Panc1 (cell line): ENCODE data around the gene SENP5.

Experiments
- POLR2AphosphoS5 ChIP-seq: IDR thresholded peaks from 2 replicates; pipeline ENCODE4 v1.6.1; 2012; ENCODE audit warnings: mild to moderate bottlenecking, low read depth, low read length, moderate library complexity
- TF ChIP-seq, protein P1 (sequence below): fragments of 450-650 bp; IDR thresholded peaks from 2 replicates; pipeline ENCODE4 v1.5.1; 2017; ENCODE audit warnings: mild to moderate bottlenecking
- TF ChIP-seq, protein P2 (sequence below), 2 experiments: IDR thresholded peaks; 2 replicates each; pipeline ENCODE4 v1.6.1; 2011 to 2012; ENCODE audit warnings: low read depth in 2 of 2, control low read depth in 1 of 2, low read length in 1 of 2, mild to moderate bottlenecking in 1 of 2, moderate library complexity in 1 of 2; ENCODE audit not compliant: insufficient read depth in 1 of 2

DNA sequence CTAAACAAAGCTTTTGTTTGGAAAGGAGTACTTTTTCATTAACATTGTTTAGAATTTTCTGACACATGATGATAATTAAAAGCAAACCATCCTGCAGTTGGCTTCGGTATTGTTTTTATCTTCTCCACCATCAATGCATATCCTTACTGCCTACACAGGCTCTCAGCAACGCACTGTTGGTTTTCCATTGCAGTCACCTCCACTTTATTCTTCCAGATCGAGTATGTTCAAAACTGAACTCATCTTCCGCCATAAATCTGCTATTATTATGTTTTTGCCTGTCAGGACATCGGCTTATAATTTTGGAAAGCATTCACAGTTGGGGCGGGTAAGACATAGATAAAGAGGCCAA lies 589 bp upstream of the SENP5 start:
- TF ChIP-seq, protein P1, sequence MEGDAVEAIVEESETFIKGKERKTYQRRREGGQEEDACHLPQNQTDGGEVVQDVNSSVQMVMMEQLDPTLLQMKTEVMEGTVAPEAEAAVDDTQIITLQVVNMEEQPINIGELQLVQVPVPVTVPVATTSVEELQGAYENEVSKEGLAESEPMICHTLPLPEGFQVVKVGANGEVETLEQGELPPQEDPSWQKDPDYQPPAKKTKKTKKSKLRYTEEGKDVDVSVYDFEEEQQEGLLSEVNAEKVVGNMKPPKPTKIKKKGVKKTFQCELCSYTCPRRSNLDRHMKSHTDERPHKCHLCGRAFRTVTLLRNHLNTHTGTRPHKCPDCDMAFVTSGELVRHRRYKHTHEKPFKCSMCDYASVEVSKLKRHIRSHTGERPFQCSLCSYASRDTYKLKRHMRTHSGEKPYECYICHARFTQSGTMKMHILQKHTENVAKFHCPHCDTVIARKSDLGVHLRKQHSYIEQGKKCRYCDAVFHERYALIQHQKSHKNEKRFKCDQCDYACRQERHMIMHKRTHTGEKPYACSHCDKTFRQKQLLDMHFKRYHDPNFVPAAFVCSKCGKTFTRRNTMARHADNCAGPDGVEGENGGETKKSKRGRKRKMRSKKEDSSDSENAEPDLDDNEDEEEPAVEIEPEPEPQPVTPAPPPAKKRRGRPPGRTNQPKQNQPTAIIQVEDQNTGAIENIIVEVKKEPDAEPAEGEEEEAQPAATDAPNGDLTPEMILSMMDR: no peak
- no peak for TF ChIP-seq POLR2AphosphoS5
- TF ChIP-seq, protein P2, sequence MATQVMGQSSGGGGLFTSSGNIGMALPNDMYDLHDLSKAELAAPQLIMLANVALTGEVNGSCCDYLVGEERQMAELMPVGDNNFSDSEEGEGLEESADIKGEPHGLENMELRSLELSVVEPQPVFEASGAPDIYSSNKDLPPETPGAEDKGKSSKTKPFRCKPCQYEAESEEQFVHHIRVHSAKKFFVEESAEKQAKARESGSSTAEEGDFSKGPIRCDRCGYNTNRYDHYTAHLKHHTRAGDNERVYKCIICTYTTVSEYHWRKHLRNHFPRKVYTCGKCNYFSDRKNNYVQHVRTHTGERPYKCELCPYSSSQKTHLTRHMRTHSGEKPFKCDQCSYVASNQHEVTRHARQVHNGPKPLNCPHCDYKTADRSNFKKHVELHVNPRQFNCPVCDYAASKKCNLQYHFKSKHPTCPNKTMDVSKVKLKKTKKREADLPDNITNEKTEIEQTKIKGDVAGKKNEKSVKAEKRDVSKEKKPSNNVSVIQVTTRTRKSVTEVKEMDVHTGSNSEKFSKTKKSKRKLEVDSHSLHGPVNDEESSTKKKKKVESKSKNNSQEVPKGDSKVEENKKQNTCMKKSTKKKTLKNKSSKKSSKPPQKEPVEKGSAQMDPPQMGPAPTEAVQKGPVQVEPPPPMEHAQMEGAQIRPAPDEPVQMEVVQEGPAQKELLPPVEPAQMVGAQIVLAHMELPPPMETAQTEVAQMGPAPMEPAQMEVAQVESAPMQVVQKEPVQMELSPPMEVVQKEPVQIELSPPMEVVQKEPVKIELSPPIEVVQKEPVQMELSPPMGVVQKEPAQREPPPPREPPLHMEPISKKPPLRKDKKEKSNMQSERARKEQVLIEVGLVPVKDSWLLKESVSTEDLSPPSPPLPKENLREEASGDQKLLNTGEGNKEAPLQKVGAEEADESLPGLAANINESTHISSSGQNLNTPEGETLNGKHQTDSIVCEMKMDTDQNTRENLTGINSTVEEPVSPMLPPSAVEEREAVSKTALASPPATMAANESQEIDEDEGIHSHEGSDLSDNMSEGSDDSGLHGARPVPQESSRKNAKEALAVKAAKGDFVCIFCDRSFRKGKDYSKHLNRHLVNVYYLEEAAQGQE (IDR thresholded peaks at IDR 0.05; ENCODE audit: insufficient read depth in 1 of 2, low read depth in 2 of 2, low read length in 1 of 2): no peak
